GM10248 (cell line): Measurements from ENCODE around the gene ANTXR1.
"Not testable (repeated sequence)": the region's sequence is repeated elsewhere in the genome, so short reads cannot be mapped to it uniquely, and the experiment has no call there.

ENCODE experiments used
- CTCF ChIA-PET: fragments of 300-600 bp; sonication (Branson Sonifier 250); formaldehyde crosslinking; extraction: SDS; loops from one replicate; lab custom pipeline; 2021; ENCODE audit warnings: antibody characterized with exemption; lab: Yijun Ruan, JAX
- POLR2A ChIA-PET: fragments of 350-650 bp; sonication (Branson Sonifier 250); formaldehyde crosslinking; extraction: SDS; loops from one replicate; lab custom pipeline; 2020; ENCODE audit warnings: antibody characterized with exemption; lab: Yijun Ruan, JAX
- DNase-seq: peaks from one replicate; pipeline ENCODE4 v3.0.0; 2012; ENCODE audit errors: extremely low spot score
- TF ChIP-seq, protein P1 (sequence below): IDR thresholded peaks from 2 replicates; pipeline ENCODE4 v1.5.1; 2012; ENCODE audit warnings: mild to moderate bottlenecking, low read depth; ENCODE audit errors: extremely low read depth, missing control alignments, control extremely low read depth

The ANTXR1 gene

DNA sequence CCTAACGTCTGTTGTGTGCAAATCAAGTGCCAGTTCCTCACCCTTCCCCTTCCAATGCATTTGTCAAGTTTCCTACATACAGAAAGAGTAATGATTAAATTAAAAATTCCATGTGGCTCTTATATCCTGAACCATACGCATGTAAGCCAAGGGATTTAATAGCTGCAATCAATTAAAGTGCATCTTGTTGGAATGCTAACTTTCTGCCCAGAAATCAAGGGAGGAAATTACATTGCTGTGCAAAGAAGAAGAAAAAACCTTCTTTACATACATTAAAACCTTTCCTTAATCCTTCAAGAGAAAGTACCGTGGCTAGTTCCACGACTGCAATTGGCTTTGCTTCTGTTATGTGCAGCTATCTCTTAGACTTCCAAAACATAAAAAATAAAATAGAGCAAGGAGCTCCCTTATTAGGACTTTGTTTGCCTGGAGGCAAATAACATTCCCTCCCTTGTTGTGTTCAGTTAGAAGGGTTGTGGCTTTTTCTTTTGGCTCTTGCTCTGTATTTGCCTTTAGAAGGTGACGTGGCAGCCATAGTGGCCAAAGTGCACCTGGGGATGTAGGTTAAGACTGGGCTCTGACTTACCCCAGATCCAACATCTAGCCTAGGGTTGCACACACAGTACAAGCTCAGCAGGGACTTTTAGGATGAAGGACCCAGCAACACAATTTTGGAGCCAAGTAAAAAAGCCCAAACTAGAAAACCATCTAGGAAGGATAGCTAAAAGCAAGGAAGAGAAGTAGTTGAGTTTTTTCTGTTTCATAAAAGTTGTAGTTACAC lies 158.3 kb downstream of the ANTXR1 start:
- TF ChIP-seq, protein P1, sequence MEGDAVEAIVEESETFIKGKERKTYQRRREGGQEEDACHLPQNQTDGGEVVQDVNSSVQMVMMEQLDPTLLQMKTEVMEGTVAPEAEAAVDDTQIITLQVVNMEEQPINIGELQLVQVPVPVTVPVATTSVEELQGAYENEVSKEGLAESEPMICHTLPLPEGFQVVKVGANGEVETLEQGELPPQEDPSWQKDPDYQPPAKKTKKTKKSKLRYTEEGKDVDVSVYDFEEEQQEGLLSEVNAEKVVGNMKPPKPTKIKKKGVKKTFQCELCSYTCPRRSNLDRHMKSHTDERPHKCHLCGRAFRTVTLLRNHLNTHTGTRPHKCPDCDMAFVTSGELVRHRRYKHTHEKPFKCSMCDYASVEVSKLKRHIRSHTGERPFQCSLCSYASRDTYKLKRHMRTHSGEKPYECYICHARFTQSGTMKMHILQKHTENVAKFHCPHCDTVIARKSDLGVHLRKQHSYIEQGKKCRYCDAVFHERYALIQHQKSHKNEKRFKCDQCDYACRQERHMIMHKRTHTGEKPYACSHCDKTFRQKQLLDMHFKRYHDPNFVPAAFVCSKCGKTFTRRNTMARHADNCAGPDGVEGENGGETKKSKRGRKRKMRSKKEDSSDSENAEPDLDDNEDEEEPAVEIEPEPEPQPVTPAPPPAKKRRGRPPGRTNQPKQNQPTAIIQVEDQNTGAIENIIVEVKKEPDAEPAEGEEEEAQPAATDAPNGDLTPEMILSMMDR = no peak
- no peak for DNase-seq
- ChIA-PET CTCF (interaction anchor here (1.0 to 2.4 kb wide), 5 partner anchors 11 to 51 kb away, joined by 3 to 8 read pairs (median 4); no protein-coding TSS in a partner anchor), POLR2A (no interaction called here)

DNA sequence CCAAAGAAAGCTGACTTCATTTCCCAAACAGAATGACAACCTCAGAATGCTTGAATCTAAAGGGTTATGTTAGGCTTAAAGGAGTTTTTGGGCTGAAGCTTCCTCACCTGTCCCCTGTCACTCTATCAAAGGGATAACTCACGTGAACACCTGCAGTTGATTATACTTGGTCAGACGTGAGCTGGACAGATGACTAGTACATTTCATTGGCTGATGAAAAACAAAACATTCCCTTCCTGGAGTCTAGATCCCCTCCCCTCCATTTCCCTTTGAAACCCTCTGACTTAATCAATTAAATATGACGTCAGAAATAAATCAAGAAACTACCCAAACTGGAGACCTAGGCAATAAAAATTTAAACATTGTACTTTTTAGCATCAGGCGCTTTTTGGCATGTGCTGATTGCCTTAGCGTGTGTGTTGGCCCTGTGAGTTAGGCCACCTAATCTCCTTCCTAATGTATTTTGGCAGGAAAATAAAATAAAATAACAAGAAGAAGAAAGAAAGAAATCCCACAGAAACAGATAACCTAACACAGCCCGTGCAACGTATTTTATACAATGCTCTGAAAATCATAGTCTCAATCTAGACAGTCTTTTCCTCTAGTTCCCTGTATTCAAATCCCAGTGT lies 159.0 kb downstream of the ANTXR1 start:
- DNase-seq = no peak
- ChIA-PET POLR2A (no interaction called here), CTCF (interaction anchor here (1.0 to 2.4 kb wide), 4 partner anchors 10 to 50 kb away, joined by 3 to 8 read pairs (median 6); no protein-coding TSS in a partner anchor)
- TF ChIP-seq, protein P1 = no peak

DNA sequence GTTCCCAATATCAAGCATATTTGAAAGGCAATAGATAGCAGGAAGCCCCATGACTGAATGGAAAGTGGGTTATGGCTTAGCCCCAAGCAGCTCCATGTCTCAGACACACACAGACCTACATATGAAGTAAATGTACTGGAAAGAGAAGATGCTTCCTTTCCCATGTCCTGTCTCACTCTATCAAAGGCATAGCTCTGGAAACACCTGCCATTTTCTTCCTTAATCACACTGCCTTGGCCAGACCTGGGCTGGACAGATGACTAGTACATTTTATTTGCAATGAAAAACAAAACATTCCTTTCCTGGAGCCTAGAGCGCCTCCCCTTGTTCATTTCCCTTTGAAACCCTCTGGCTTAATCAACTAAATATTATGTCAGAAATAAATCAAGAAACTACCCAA lies 160.7 kb downstream of the ANTXR1 start:
- POLR2A ChIA-PET = no interaction called here
- DNase-seq = no peak
- TF ChIP-seq, protein P1 = no peak
- CTCF ChIA-PET = interaction anchor here (0.9 to 2.4 kb wide), 3 partner anchors 9 to 31 kb away, joined by 3 to 8 read pairs (median 3); no protein-coding TSS in a partner anchor

DNA sequence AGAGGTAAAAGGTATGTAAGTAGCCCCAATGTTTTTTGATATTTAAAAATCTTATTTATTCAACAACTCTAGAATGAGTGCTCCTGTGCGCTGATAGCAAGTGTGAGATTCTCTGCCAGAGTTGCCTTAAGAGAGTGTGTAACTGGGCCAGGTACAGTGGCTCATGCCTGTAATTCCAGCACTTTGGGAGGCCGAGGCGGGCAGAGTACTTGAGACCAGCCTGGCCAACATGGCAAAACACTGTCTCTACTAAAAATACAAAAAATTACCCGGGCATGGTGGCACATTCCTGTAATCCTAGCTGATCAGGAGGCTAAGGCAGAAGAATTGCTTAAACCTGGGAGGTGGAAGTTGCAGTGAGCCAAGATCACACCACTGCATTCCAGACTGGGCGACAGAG lies 161.2 kb downstream of the ANTXR1 start:
- POLR2A ChIA-PET = interaction anchor here (0.6 kb wide), 1 partner anchor 13 kb away, joined by 3 read pairs; no protein-coding TSS in a partner anchor
- CTCF ChIA-PET = interaction anchor here (1.3 kb wide), 1 partner anchor 32 kb away, joined by 3 read pairs; no protein-coding TSS in a partner anchor
- not testable (repeated sequence) for DNase-seq

DNA sequence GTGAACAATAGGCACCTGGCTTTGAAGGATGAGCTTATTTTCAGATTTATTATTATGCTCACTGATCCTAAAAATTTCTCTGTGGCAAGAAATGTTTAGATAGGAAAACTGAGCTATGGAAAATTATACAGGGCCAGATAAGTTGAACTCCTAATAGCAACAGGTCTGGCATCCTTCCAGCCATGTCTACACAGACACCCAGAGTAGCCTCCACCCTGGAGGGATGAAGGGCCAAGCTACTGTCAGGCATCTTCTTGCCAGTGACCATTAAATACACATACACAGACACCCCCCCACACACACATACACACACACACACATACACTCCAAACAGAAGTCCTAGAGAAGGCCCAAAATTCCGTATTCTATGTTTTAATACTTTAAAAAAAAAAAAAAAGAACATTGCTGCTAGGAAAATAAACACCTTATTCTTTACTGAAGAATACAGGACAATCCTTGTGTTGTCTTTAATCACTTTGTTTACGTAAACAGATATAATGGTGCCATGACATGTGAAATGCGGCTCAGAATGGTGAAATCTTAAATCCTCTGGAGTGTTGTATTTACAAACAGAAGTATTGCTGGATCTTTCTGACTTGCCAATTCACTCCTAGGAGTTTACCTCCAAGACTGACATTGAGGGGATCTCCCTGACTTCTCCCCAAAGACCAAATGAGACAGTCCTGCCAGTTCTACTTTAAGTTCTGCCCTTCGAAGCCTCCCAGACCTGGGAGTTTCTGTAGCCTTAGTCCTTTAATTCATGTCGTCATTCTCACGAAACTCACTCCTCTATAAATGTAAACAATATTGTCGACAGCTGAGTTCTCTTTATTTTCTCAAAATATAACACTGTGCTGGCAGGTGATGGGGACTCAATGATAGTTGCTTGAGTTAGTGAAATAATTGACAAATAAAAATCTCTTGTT lies 163.1 kb downstream of the ANTXR1 start:
- TF ChIP-seq, protein P1 = no peak
- no peak for DNase-seq
- POLR2A ChIA-PET = no interaction called here
- CTCF ChIA-PET = interaction anchor here (0.8 to 1.6 kb wide), 2 partner anchors 10 to 13 kb away, joined by 3 to 6 read pairs; no protein-coding TSS in a partner anchor

DNA sequence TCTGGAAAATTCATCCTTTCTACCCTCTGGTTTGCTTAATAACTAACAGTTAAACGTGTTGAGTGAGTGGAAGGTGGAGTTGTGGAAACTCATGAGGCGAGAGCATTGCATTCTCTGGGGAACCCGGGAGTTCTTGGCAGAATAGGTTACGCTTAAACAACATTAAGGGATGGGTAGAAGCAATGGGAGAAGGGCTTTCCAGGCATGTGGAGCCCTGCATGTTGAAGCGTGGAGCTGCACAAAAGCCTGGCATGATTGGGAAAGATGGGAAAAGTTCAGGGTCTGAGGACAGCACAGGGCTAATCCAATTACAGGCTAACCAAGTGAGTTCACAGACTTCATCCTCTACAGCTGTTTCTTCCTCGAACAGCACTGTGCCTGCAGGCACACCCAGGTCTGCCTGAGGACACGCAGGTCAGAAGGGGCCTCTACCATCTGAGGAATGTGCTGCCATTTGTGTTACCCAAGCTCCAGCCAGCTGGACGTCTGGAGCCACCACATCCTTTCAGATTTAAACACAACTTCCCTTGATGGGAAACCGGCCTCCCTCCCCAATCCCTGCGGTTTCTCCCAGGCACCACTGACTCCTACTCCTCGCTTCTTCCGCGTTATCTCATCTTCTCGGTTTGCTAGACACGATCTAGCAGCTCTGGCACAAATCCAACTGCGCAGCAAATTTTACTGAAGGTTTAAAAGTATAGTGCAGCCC lies 164.2 kb downstream of the ANTXR1 start:
- CTCF ChIA-PET = interaction anchor here (0.8 kb wide), 1 partner anchor 9 kb away, joined by 3 read pairs; no protein-coding TSS in a partner anchor
- no peak for DNase-seq
- TF ChIP-seq, protein P1 = no peak
- POLR2A ChIA-PET = no interaction called here
